Measurements from ENCODE around the gene HCRT. TPM values are rescaled to one million over a fixed set of nuclear protein-coding genes. Genes with fewer than 3 reads are reported as not detected.

Gene HCRT, protein sequence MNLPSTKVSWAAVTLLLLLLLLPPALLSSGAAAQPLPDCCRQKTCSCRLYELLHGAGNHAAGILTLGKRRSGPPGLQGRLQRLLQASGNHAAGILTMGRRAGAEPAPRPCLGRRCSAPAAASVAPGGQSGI
- not detected for total RNA-seq
- not detected for polyA plus RNA-seq
- long read RNA-seq, donor 1 = 0 reads
- long read RNA-seq, donor 2 = 0 reads
- long read RNA-seq, donor 3 = 0 reads

DNA sequence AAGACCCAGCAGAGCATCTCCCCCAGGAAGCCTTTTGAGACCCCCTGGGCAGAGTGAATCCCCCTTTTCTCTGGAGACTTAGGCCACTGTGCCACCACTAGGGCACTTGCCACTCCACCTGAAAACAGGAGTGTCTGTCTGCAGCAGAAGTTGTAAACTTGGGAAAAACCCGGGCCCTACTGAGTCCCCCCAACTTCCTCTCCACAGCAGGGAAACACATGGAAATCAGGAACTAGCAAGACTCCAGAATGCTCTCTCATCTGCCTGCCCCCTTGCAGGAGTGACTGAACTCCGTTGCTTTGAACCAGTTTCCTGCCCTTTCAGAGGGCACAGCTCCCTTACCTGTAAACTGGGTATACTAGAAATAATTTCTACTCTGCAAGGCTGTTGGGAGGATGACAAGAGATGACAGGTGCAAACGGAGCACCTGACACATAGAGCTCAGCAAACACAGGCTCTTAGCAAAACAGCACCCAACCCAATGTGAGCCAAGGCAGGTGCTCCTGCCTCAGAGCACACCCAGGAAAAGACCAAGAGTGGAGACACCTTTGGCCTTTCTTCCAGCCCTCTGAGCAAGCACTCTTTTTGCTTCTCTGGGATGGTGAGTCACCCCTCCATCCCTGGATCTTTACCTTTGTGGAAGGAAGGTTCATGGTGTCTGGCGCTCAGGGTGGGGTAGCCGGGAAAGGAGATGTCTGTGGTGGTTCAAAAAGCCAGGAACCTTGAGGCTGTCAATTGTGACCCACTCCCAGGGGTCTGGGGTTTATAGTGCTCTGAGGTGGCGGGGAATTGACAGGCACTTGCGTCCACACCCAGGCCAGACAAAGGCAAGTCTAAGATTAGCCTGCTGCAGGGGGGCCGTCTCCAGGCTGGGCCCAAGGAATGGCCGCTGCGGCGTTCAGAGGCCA lies at the start of gene HCRT:
Gene HCRT, minus strand, starts transcription at position 740 of the 908 bp plus-strand sequence. Its CDS starts 87 bp downstream, at position 653.
- peaks cover 0 to 25% (median 17%) of the 10 kb centered on the region in 7 donors for H3K27me3 ChIP-seq
- ATAC-seq (no peak), DNase-seq (no peak)
- peak within 1 kb of the TSS in 9 of 10 donors; percentile 29 to 91 (median 76) for H3K27ac ChIP-seq
- H3K36me3 ChIP-seq = peaks cover 0 to 3% (median 0%) of the 10 kb centered on the region in 9 donors
- WGBS, 2 donors = 76 to 81% methylated on average over 11 of the region's 11 CpGs
- intact Hi-C loops (cut with DNase I) = loop anchor here in 7 of 10 donors (2.0 to 10.0 kb wide), 9 partner anchors 22 to 340 kb away; partner anchors contain the start of genes HSPB9 (in 2 of the 7), KAT2A (in 2 of the 7) and NKIRAS2 (in 1 of the 7)
- H3K9me3 ChIP-seq = no peaks in the 10 kb centered on the region
- peak within 1 kb of the TSS; percentile 19 to 68 (median 58) for H3K4me3 ChIP-seq
- peaks cover 0 to 58% (median 35%) of the 10 kb centered on the region in 9 donors for H3K4me1 ChIP-seq
- TF ChIP-seq, protein P1, sequence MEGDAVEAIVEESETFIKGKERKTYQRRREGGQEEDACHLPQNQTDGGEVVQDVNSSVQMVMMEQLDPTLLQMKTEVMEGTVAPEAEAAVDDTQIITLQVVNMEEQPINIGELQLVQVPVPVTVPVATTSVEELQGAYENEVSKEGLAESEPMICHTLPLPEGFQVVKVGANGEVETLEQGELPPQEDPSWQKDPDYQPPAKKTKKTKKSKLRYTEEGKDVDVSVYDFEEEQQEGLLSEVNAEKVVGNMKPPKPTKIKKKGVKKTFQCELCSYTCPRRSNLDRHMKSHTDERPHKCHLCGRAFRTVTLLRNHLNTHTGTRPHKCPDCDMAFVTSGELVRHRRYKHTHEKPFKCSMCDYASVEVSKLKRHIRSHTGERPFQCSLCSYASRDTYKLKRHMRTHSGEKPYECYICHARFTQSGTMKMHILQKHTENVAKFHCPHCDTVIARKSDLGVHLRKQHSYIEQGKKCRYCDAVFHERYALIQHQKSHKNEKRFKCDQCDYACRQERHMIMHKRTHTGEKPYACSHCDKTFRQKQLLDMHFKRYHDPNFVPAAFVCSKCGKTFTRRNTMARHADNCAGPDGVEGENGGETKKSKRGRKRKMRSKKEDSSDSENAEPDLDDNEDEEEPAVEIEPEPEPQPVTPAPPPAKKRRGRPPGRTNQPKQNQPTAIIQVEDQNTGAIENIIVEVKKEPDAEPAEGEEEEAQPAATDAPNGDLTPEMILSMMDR (IDR thresholded peaks at IDR 0.05) = no peak

DNA sequence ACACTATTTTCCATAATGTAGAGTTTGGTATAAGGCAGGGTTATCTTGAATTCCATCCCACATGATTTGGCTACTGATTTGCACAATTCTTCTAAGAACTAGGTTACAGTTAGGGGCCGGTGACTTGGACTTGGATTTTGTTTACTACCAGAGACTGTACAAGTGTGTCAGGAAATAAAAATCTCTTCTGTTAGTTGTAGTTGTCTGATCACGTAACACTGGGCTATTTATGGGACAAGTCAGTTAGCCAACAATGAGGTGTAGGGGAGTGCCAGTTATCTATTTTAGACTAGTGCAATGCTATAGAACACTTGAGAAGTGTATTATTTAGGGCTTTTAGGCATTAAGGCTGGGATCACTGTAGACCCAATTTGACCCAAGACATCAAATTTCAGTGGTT lies 48.7 kb upstream of the HCRT start:
- peak in 7 of 8 donors; percentile 51 to 90 (median 86) for ATAC-seq
- peaks cover 0 to 18% (median 0%) of the 10 kb centered on the region in 9 donors for H3K36me3 ChIP-seq
- H3K4me1 ChIP-seq = peaks cover 0 to 24% (median 14%) of the 10 kb centered on the region in 9 donors
- no peaks in the 10 kb centered on the region for H3K9me3 ChIP-seq
- H3K4me3 ChIP-seq = no peak overlapping the region
- WGBS, 2 donors = 34 to 38% methylated on average over 2 of the region's 2 CpGs
- TF ChIP-seq, protein P1 (IDR thresholded peaks at IDR 0.05) = no peak
- H3K27ac ChIP-seq = peak overlapping the region in 3 of 10 donors; percentile 4 to 44 (median 30)
- intact Hi-C loops (cut with DNase I) = no loop called here
- H3K27me3 ChIP-seq = no peaks in the 10 kb centered on the region
- DNase-seq = no peak

DNA sequence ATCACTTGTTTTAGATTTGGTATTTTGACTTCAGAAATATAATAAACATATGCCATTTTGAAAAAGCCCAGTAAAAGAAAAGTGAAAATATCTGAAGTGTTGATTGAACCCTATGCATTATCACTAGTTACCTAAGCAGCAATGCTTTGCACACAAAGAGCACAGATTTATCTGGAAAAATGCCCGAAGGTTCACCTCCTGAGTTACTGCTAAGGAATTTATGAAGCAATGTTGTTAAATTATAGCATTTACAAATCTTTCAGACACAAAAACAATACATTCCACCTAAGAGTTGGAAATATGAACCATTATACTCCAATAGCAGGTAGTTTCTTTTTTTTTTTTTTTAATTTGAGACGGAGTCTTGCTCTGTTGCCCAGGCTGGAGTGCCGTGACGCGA lies 47.9 kb upstream of the HCRT start:
- H3K4me1 ChIP-seq = peaks cover 0 to 33% (median 19%) of the 10 kb centered on the region in 9 donors
- no peak for ATAC-seq
- intact Hi-C loops (cut with DNase I) = no loop called here

DNA sequence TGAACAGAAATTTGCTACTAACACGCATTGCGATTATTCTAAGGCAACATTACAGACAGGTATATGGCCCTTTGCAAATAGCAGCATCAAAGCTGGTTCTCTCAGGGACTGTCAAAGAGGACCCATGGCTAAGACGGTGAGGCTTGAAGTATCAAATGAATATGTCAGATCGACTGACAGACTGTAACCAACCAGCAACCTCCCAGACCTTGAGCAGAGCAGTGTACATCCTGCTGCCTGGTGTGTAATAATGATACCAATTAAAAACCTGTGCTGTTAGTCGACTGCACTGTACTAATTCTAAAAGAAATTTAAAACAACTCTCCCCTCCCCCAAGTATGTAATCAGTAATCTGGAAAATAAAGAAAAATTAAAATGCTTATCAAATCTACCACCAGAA lies 45.0 kb upstream of the HCRT start:
- Histone ChIP-seq H3K27me3 (no peaks in the 10 kb centered on the region), H3K9me3 (no peaks in the 10 kb centered on the region), H3K36me3 (peaks cover 0 to 38% (median 0%) of the 10 kb centered on the region in 9 donors), H3K27ac (no peak overlapping the region), H3K4me1 (peaks cover 4 to 49% (median 34%) of the 10 kb centered on the region in 9 donors), H3K4me3 (no peak overlapping the region)
- intact Hi-C loops (cut with DNase I) = no loop called here
- TF ChIP-seq, protein P1 (IDR thresholded peaks at IDR 0.05) = no peak
- ATAC-seq = no peak
- no peak for DNase-seq
- WGBS, 2 donors = 85 to 87% methylated on average over 5 of the region's 5 CpGs

More for the DNA sequence above, 47.9 kb upstream of the HCRT start:
- TF ChIP-seq, protein P1 (IDR thresholded peaks at IDR 0.05) = no peak
- H3K27ac ChIP-seq = no peak overlapping the region
- DNase-seq = no peak
- no peak overlapping the region for H3K4me3 ChIP-seq
- peaks cover 0 to 18% (median 0%) of the 10 kb centered on the region in 9 donors for H3K36me3 ChIP-seq
- H3K27me3 ChIP-seq = no peaks in the 10 kb centered on the region
- no peaks in the 10 kb centered on the region for H3K9me3 ChIP-seq
- WGBS, 2 donors = 96% methylated on average over 5 of the region's 5 CpGs

Data from heart right ventricle (tissue), 16 donors.